Activated naive CD8-positive, alpha-beta T cell treated with anti-CD3 and anti-CD28 coated beads for 36 hours (primary cell): ENCODE data around the gene PELI3. TPM values are rescaled to one million over a fixed set of nuclear protein-coding genes. Genes with fewer than 3 reads are reported as not detected.
A peak's percentile ranks its signal among the peaks of the same experiment; 100 is the strongest.
"Not testable (repeated sequence)": the region's sequence is repeated elsewhere in the genome, so short reads cannot be mapped to it uniquely, and the experiment has no call there.

Experiments used
- DNase-seq: peaks from one replicate; pipeline ENCODE4 v3.0.0; 2021
- H3K27ac Mint-ChIP-seq: one replicate; pipeline ENCODE4 v1.8.0; 2022; ENCODE audit warnings: mild to moderate bottlenecking, moderate library complexity, mixed read lengths
- H3K27me3 Mint-ChIP-seq: one replicate; pipeline ENCODE4 v1.8.0; 2022; ENCODE audit warnings: mild to moderate bottlenecking, mixed read lengths
- H3K36me3 Mint-ChIP-seq: one replicate; pipeline ENCODE4 v1.8.0; 2021; ENCODE audit warnings: mild to moderate bottlenecking, mixed read lengths
- H3K4me1 Mint-ChIP-seq: one replicate; pipeline ENCODE4 v1.8.0; 2021; ENCODE audit warnings: mixed read lengths
- H3K4me3 Mint-ChIP-seq: one replicate; pipeline ENCODE4 v1.8.0; 2022; ENCODE audit warnings: mild to moderate bottlenecking, moderate library complexity, mixed read lengths
- H3K9me3 Mint-ChIP-seq: one replicate; pipeline ENCODE4 v1.8.0; 2022; ENCODE audit warnings: mixed read lengths
- total RNA-seq, 2 experiments: library from RNA; stranded (reverse); gene quantifications; one replicate each; pipeline ENCODE4 v1.2.3, GENCODE V29; 2021

The PELI3 gene
- 1 to 10 TPM; 5.8 to 6.4 TPM for total RNA-seq

- H3K36me3 Mint-ChIP-seq = peaks cover 2% of the 10 kb centered on the region
- H3K27me3 Mint-ChIP-seq = no peaks in the 10 kb centered on the region
- DNase-seq = peak; percentile 89
- peaks cover 41% of the 10 kb centered on the region for H3K4me1 Mint-ChIP-seq
- peaks cover 6% of the 10 kb centered on the region for H3K9me3 Mint-ChIP-seq
- peak within 1 kb of the TSS; percentile 85 for H3K4me3 Mint-ChIP-seq
- peak within 1 kb of the TSS; percentile 71 for H3K27ac Mint-ChIP-seq
These were observed at the start of gene PELI3 for GRCh38 chr11:66466225-66467033. Gene PELI3, plus strand, starts transcription at chr11:66466905. Its CDS starts 1,224 bp downstream, at chr11:66468129.

GRCh38 chr11:66417000-66417399, 49.7 kb upstream of the PELI3 start:
- peaks cover 27% of the 10 kb centered on the region for H3K4me1 Mint-ChIP-seq
- H3K4me3 Mint-ChIP-seq = no peak overlapping the region
- H3K9me3 Mint-ChIP-seq = no peaks in the 10 kb centered on the region
- H3K27ac Mint-ChIP-seq = no peak overlapping the region
- DNase-seq = peak; percentile 31
- H3K27me3 Mint-ChIP-seq = peaks cover 85% of the 10 kb centered on the region
- H3K36me3 Mint-ChIP-seq = no peaks in the 10 kb centered on the region

GRCh38 chr11:66418168-66418985, 48.3 kb upstream of the PELI3 start:
- Mint-ChIP-seq H3K36me3 (no peaks in the 10 kb centered on the region), H3K9me3 (peaks cover 3% of the 10 kb centered on the region), H3K27ac (no peak overlapping the region), H3K27me3 (peaks cover 77% of the 10 kb centered on the region), H3K4me3 (peak overlapping the region; percentile 37), H3K4me1 (peaks cover 27% of the 10 kb centered on the region)
- peak; percentile 80 for DNase-seq

GRCh38 chr11:66418986-66419308, 47.8 kb upstream of the PELI3 start:
- H3K4me3 Mint-ChIP-seq = no peak overlapping the region

GRCh38 chr11:66419825-66420224, 46.9 kb upstream of the PELI3 start:
- Mint-ChIP-seq H3K9me3 (peaks cover 3% of the 10 kb centered on the region), H3K4me3 (no peak overlapping the region), H3K27me3 (peaks cover 63% of the 10 kb centered on the region), H3K36me3 (no peaks in the 10 kb centered on the region), H3K27ac (no peak overlapping the region), H3K4me1 (peaks cover 27% of the 10 kb centered on the region)
- peak; percentile 22 for DNase-seq

More at GRCh38 chr11:66418986-66419308, 47.8 kb upstream of the PELI3 start:
- peaks cover 27% of the 10 kb centered on the region for H3K4me1 Mint-ChIP-seq
- no peak for DNase-seq
- no peaks in the 10 kb centered on the region for H3K36me3 Mint-ChIP-seq
- no peak overlapping the region for H3K27ac Mint-ChIP-seq
- peaks cover 72% of the 10 kb centered on the region for H3K27me3 Mint-ChIP-seq
- peaks cover 3% of the 10 kb centered on the region for H3K9me3 Mint-ChIP-seq

- peak; percentile 9 for DNase-seq
These were observed 45.8 kb upstream of the PELI3 start, which contains the start of gene NPAS4 for GRCh38 chr11:66420671-66421476. Gene NPAS4, plus strand, starts transcription at chr11:66421035. Its CDS starts 145 bp downstream, at chr11:66421180.

GRCh38 chr11:66421492-66422205, 45.1 kb upstream of the PELI3 start:
- H3K4me1 Mint-ChIP-seq = peaks cover 25% of the 10 kb centered on the region
- H3K36me3 Mint-ChIP-seq = no peaks in the 10 kb centered on the region
- H3K9me3 Mint-ChIP-seq = peaks cover 3% of the 10 kb centered on the region
- H3K4me3 Mint-ChIP-seq = no peak overlapping the region
- no peak overlapping the region for H3K27ac Mint-ChIP-seq
- peak; percentile 82 for DNase-seq
- peaks cover 45% of the 10 kb centered on the region for H3K27me3 Mint-ChIP-seq

More at GRCh38 chr11:66420671-66421476, 45.8 kb upstream of the PELI3 start, which contains the start of gene NPAS4:
- H3K4me1 Mint-ChIP-seq = peaks cover 27% of the 10 kb centered on the region
- H3K36me3 Mint-ChIP-seq = no peaks in the 10 kb centered on the region
- peaks cover 3% of the 10 kb centered on the region for H3K9me3 Mint-ChIP-seq
- no peak within 1 kb of the TSS for H3K27ac Mint-ChIP-seq
- H3K27me3 Mint-ChIP-seq = peaks cover 53% of the 10 kb centered on the region
- H3K4me3 Mint-ChIP-seq = no peak within 1 kb of the TSS

- peaks cover 15% of the 10 kb centered on the region for H3K36me3 Mint-ChIP-seq
- peaks cover 4% of the 10 kb centered on the region for H3K27me3 Mint-ChIP-seq
- no peak overlapping the region for H3K4me3 Mint-ChIP-seq
- H3K27ac Mint-ChIP-seq = no peak overlapping the region
- no peak for DNase-seq
- peaks cover 3% of the 10 kb centered on the region for H3K9me3 Mint-ChIP-seq
- peaks cover 4% of the 10 kb centered on the region for H3K4me1 Mint-ChIP-seq
These were observed 40.4 kb upstream of the PELI3 start for GRCh38 chr11:66426314-66426713.

- H3K27ac Mint-ChIP-seq = no peak overlapping the region
- no peak for DNase-seq
- H3K36me3 Mint-ChIP-seq = peaks cover 18% of the 10 kb centered on the region
- peaks cover 4% of the 10 kb centered on the region for H3K4me1 Mint-ChIP-seq
- H3K9me3 Mint-ChIP-seq = no peaks in the 10 kb centered on the region
- H3K27me3 Mint-ChIP-seq = no peaks in the 10 kb centered on the region
- no peak overlapping the region for H3K4me3 Mint-ChIP-seq
These were observed 37.8 kb upstream of the PELI3 start for GRCh38 chr11:66428933-66429332.

- Mint-ChIP-seq H3K27me3 (no peaks in the 10 kb centered on the region), H3K4me1 (peaks cover 4% of the 10 kb centered on the region), H3K4me3 (no peak overlapping the region), H3K27ac (no peak overlapping the region), H3K36me3 (peaks cover 19% of the 10 kb centered on the region), H3K9me3 (no peaks in the 10 kb centered on the region)
- peak; percentile 71 for DNase-seq
These were observed 36.6 kb upstream of the PELI3 start for GRCh38 chr11:66429983-66430602.

- H3K9me3 Mint-ChIP-seq, H3K4me3 Mint-ChIP-seq, H3K4me1 Mint-ChIP-seq: not testable (repeated sequence)
These were observed 35.4 kb upstream of the PELI3 start for GRCh38 chr11:66431287-66431686.

GRCh38 chr11:66431871-66432329, 34.8 kb upstream of the PELI3 start:
- H3K36me3 Mint-ChIP-seq = peaks cover 21% of the 10 kb centered on the region
- not testable (repeated sequence) for H3K9me3 Mint-ChIP-seq, H3K27me3 Mint-ChIP-seq, DNase-seq, H3K4me3 Mint-ChIP-seq, H3K4me1 Mint-ChIP-seq, H3K27ac Mint-ChIP-seq

More at GRCh38 chr11:66431287-66431686, 35.4 kb upstream of the PELI3 start:
- not testable (repeated sequence) for DNase-seq, H3K27me3 Mint-ChIP-seq, H3K27ac Mint-ChIP-seq
- peaks cover 22% of the 10 kb centered on the region for H3K36me3 Mint-ChIP-seq

GRCh38 chr11:66432597-66432996, 34.1 kb upstream of the PELI3 start:
- Mint-ChIP-seq H3K27ac (no peak overlapping the region), H3K27me3 (no peaks in the 10 kb centered on the region), H3K36me3 (peaks cover 20% of the 10 kb centered on the region), H3K4me1 (peaks cover 11% of the 10 kb centered on the region), H3K9me3 (no peaks in the 10 kb centered on the region), H3K4me3 (no peak overlapping the region)
- DNase-seq = no peak
